ENCODE measurements around the gene TRIM42.

DNA sequence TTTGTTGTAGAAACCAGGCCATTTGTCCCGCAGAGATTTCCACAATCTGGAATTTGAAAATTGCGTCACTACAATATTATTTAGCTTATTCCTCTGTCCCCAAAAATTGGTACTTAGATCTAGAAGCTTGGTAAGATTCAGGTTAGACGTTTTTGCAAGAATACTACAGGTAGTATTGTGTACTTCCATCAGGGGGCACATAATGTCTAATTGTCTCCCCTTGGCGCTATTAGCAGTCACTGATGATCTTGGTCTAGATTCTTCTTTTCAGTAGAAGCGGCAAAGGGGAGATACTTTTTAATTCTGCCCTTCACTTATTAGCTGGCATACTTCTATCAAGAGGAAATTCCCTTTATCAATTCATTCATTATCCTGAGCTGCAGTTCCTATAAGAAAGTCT, 42.6 kb upstream of the TRIM42 start:
- TF ChIP-seq CHD2 (IDR thresholded peaks at IDR 0.05; ENCODE audit: low read length), result no peak
- TF ChIP-seq, protein P1, sequence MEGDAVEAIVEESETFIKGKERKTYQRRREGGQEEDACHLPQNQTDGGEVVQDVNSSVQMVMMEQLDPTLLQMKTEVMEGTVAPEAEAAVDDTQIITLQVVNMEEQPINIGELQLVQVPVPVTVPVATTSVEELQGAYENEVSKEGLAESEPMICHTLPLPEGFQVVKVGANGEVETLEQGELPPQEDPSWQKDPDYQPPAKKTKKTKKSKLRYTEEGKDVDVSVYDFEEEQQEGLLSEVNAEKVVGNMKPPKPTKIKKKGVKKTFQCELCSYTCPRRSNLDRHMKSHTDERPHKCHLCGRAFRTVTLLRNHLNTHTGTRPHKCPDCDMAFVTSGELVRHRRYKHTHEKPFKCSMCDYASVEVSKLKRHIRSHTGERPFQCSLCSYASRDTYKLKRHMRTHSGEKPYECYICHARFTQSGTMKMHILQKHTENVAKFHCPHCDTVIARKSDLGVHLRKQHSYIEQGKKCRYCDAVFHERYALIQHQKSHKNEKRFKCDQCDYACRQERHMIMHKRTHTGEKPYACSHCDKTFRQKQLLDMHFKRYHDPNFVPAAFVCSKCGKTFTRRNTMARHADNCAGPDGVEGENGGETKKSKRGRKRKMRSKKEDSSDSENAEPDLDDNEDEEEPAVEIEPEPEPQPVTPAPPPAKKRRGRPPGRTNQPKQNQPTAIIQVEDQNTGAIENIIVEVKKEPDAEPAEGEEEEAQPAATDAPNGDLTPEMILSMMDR (IDR thresholded peaks at IDR 0.05; ENCODE audit: control extremely low read depth in 1 of 3, insufficient read depth in 1 of 3, low read depth in 1 of 3, low read length in 3 of 3), result no peak
